Common myeloid progenitor, CD34-positive (primary cell): ENCODE data around the gene DSC1.

Experiments used
- CTCF ChIA-PET: fragments of 350-600 bp; sonication (Branson Sonifier 250); formaldehyde crosslinking; loops from one replicate; lab custom pipeline; 2021; ENCODE audit warnings: antibody characterized with exemption; lab: Charles Lee
- POLR2A ChIA-PET: fragments of 350-600 bp; sonication (Branson Sonifier 250); formaldehyde crosslinking; loops from one replicate; lab custom pipeline; 2021; ENCODE audit warnings: antibody characterized with exemption; lab: Charles Lee
- DNase-seq, 3 donors: peaks; one replicate each; pipeline versions ENCODE4 v3.0.0 to v3.0.0-alpha.2; 2013
- H3K27ac ChIP-seq, 2 experiments: 1 replicate in 1 of 2; 2 replicates in 1 of 2; pipeline ENCODE4 v1.7.0; 2013; ENCODE audit warnings: inconsistent platforms in 2 of 2, low read length in 2 of 2, mild to moderate bottlenecking in 2 of 2, low read depth in 1 of 2, moderate library complexity in 1 of 2; ENCODE audit not compliant: severe bottlenecking in 2 of 2, insufficient read depth in 1 of 2, poor library complexity in 1 of 2
- H3K27me3 ChIP-seq, 5 experiments: replicated peaks in 2 of 5; 1 replicate in 3 of 5; 2 replicates in 2 of 5; pipeline versions ENCODE4 v1.6.1 to v1.7.0; 2013; ENCODE audit warnings: low read length in 4 of 5, mild to moderate bottlenecking in 2 of 5, moderate library complexity in 2 of 5, inconsistent platforms in 1 of 5; ENCODE audit not compliant: insufficient read depth in 5 of 5, control insufficient read depth in 4 of 5
- H3K36me3 ChIP-seq, 4 experiments: 1 replicate in 2 of 4; 2 replicates in 2 of 4; pipeline versions ENCODE4 v1.6.1 to v1.7.0; 2013; ENCODE audit warnings: low read length in 3 of 4, control low read depth in 1 of 4, mild to moderate bottlenecking in 1 of 4; ENCODE audit not compliant: control insufficient read depth in 4 of 4, insufficient read depth in 4 of 4
- H3K4me1 ChIP-seq, 4 experiments: 1 replicate in 3 of 4; 2 replicates in 1 of 4; pipeline versions ENCODE4 v1.6.1 to v1.7.1; 2013; ENCODE audit warnings: low read length in 3 of 4, mild to moderate bottlenecking in 3 of 4, control low read depth in 1 of 4, inconsistent platforms in 1 of 4, moderate library complexity in 1 of 4; ENCODE audit not compliant: control insufficient read depth in 4 of 4, insufficient read depth in 4 of 4; ENCODE audit errors: control extremely low read depth in 1 of 4
- H3K4me3 ChIP-seq, 7 experiments: 1 replicate in 4 of 7; 2 replicates in 3 of 7; pipeline versions ENCODE4 v1.5.1 to v1.7.0; 2013; ENCODE audit warnings: mild to moderate bottlenecking in 7 of 7, low read length in 6 of 7, moderate library complexity in 6 of 7, inconsistent platforms in 2 of 7, low read depth in 2 of 7, control low read depth in 1 of 7; ENCODE audit not compliant: insufficient read depth in 4 of 7, control insufficient read depth in 1 of 7; ENCODE audit errors: extremely low read depth in 1 of 7
- H3K9me3 ChIP-seq, 5 experiments: 1 replicate in 4 of 5; 2 replicates in 1 of 5; pipeline versions ENCODE4 v1.6.1 to v1.7.1; 2013; ENCODE audit warnings: low read length in 4 of 5, mild to moderate bottlenecking in 2 of 5, inconsistent platforms in 1 of 5, low read depth in 1 of 5, moderate library complexity in 1 of 5; ENCODE audit not compliant: control insufficient read depth in 4 of 5, insufficient read depth in 2 of 5; ENCODE audit errors: control extremely low read depth in 1 of 5
- WGBS: methylation state at CpG from one replicate; pipeline ENCODE4 v1.1.5; 2013; ENCODE audit not compliant: insufficient coverage; 5-methylcytosine and 5-hydroxymethylcytosine counted together

The DSC1 gene

GRCh38 chr18:31079973-31080372 is 82.7 kb downstream of the DSC1 start:
- ChIA-PET CTCF (no interaction called here), POLR2A (no interaction called here)
- no peaks in the 10 kb centered on the region for H3K27me3 ChIP-seq
- H3K36me3 ChIP-seq, result no peaks in the 10 kb centered on the region
- WGBS, result 82% methylated on average over 1 of the region's 3 CpGs
- no peaks in the 10 kb centered on the region for H3K4me1 ChIP-seq
- H3K9me3 ChIP-seq, result peaks cover 0 to 2% (median 0%) of the 10 kb centered on the region in 5 experiments
- no peak for DNase-seq
- no peak overlapping the region for H3K27ac ChIP-seq
- H3K4me3 ChIP-seq, result no peak overlapping the region
